ENCODE results near the gene TM9SF1.

Gene TM9SF1

GRCh38 chr14:24143511-24143910 is 51.7 kb downstream of the TM9SF1 start:
- ATAC-seq, result no peak
- TF ChIP-seq BACH2 (CRISPR knock-in tag; IDR thresholded peaks at IDR 0.05; ENCODE audit: borderline replicate concordance) (no peak), CSRNP3 (CRISPR knock-in tag; IDR thresholded peaks at IDR 0.05) (no peak), ZFP3 (CRISPR knock-in tag; IDR thresholded peaks at IDR 0.05) (no peak), OSR1 (CRISPR knock-in tag; IDR thresholded peaks at IDR 0.05) (no peak), ZNF565 (CRISPR knock-in tag; conservative IDR thresholded peaks at IDR 0.05; ENCODE audit: low read depth) (no peak), CSDC2 (CRISPR knock-in tag; IDR thresholded peaks at IDR 0.05) (no peak), PPARA (CRISPR knock-in tag; IDR thresholded peaks at IDR 0.05; ENCODE audit: borderline replicate concordance) (no peak)

- TF ChIP-seq CSRNP3 (CRISPR knock-in tag; IDR thresholded peaks at IDR 0.05), result 0 out of 2 replicates have a peak, but pooled peaks have one; percentile 31
- TF ChIP-seq ZFP30 (CRISPR knock-in tag; IDR thresholded peaks at IDR 0.05), result no peak
- peak; percentile 93 for ATAC-seq
These were observed 54.0 kb downstream of the TM9SF1 start, which contains the start of gene EMC9 for GRCh38 chr14:24141097-24141880. TSS of gene EMC9 (minus strand) at chr14:24141591. CDS start at chr14:24141304, 287 bp downstream.

GRCh38 chr14:24139272-24139934 is 55.8 kb downstream of the TM9SF1 start:
- no peak for TF ChIP-seq ZFP30 (CRISPR knock-in tag; IDR thresholded peaks at IDR 0.05)
- no peak for TF ChIP-seq OSR1 (CRISPR knock-in tag; IDR thresholded peaks at IDR 0.05)
- no peak for TF ChIP-seq SNAI2 (CRISPR knock-in tag; IDR thresholded peaks at IDR 0.05)
- TF ChIP-seq ZNF565 (CRISPR knock-in tag; conservative IDR thresholded peaks at IDR 0.05; ENCODE audit: low read depth), result no peak
- TF ChIP-seq PATZ1 (CRISPR knock-in tag; IDR thresholded peaks at IDR 0.05; ENCODE audit: borderline replicate concordance), result no peak
- TF ChIP-seq CSDC2 (CRISPR knock-in tag; IDR thresholded peaks at IDR 0.05), result no peak
- TF ChIP-seq CSRNP3 (CRISPR knock-in tag; IDR thresholded peaks at IDR 0.05), result no peak
- no peak for TF ChIP-seq ESRRG (CRISPR knock-in tag; IDR thresholded peaks at IDR 0.05)
- TF ChIP-seq CREB5 (CRISPR knock-in tag; IDR thresholded peaks at IDR 0.05; ENCODE audit: low read depth), result no peak
- no peak for TF ChIP-seq PPARA (CRISPR knock-in tag; IDR thresholded peaks at IDR 0.05; ENCODE audit: borderline replicate concordance)
- no peak for TF ChIP-seq GLIS3 (CRISPR knock-in tag; IDR thresholded peaks at IDR 0.05)

More at GRCh38 chr14:24139272-24139934, 55.8 kb downstream of the TM9SF1 start:
- ATAC-seq, result no peak
